HG02642 (cell line): Measurements from ENCODE around the gene FAAP100.

Source experiments
- ATAC-seq: cut with Tn5 transposase; IDR thresholded peaks from one replicate; pipeline ENCODE4 v1.9.1; 2021; ENCODE audit warnings: mild to moderate bottlenecking; ENCODE audit not compliant: unreplicated experiment, poor library complexity

FAAP100 gene

DNA sequence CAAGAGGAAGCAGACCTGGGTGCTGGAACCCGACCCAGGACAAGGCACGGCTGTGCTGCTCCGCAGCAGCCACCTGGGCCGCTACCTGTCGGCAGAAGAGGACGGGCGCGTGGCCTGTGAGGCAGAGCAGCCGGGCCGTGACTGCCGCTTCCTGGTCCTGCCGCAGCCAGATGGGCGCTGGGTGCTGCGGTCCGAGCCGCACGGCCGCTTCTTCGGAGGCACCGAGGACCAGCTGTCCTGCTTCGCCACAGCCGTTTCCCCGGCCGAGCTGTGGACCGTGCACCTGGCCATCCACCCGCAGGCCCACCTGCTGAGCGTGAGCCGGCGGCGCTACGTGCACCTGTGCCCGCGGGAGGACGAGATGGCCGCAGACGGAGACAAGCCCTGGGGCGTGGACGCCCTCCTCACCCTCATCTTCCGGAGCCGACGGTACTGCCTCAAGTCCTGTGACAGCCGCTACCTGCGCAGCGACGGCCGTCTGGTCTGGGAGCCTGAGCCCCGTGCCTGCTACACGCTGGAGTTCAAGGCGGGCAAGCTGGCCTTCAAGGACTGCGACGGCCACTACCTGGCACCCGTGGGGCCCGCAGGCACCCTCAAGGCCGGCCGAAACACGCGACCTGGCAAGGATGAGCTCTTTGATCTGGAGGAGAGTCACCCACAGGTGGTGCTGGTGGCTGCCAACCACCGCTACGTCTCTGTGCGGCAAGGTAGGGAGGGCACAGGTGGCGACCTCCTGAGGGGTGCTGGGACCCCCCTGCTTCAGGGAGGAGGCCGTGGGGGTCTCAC, 23.3 kb downstream of the FAAP100 start:
- no peak for ATAC-seq

DNA sequence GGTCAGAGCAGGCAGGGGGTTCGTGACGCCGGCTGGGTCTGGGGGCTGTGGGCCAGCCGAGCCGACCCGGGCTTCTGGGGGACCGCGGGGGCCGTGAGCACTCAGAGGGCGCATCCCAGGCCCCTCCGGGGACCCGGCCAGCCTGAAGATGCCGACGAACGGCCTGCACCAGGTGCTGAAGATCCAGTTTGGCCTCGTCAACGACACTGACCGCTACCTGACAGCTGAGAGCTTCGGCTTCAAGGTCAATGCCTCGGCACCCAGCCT, 23.8 kb downstream of the FAAP100 start:
- ATAC-seq, result no peak

DNA sequence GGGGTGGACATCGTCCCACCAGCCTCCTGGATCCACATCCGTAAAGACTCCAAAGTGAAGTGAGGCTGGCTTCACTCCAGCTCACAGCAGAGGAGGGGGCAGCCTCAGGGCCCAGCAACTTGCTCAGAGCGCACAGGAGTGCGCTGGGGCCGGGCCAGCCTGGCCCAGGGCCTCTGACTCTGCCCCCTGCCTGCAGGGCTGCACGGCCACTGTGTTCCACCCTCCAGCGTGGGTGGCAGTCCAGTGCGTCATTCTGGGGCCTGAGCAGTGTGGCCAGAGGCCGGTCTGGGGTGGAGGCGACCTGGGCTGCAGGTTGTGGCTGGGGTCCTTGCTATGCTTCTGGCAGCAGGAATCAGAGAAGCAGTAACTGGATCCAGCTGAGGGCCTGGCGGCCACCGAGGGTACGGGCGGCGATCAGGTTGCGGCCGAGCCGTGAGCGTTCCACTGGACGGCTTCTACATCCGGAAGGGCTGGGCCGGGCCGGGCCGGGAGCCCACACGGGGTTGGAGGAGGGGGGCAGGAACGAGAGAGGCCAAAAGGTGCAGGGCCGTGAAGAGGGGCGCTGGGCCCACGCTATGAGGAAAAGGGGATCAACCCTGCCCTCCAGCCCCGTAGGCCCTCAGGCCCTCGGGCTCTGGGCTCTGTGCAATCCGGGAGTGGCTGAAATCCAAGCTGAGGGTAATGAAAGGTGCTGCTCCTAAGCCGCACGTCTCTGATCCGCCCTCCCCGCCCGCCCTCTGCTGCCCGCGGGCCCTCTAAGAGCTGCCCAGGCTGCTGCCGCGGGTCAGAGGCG, 24.4 kb downstream of the FAAP100 start, which contains the start of gene FSCN2:
Gene FSCN2 (plus strand): TSS at position 787 of the 793 bp plus-strand sequence. CDS start 155 bp downstream, outside the sequence.
- no peak for ATAC-seq

DNA sequence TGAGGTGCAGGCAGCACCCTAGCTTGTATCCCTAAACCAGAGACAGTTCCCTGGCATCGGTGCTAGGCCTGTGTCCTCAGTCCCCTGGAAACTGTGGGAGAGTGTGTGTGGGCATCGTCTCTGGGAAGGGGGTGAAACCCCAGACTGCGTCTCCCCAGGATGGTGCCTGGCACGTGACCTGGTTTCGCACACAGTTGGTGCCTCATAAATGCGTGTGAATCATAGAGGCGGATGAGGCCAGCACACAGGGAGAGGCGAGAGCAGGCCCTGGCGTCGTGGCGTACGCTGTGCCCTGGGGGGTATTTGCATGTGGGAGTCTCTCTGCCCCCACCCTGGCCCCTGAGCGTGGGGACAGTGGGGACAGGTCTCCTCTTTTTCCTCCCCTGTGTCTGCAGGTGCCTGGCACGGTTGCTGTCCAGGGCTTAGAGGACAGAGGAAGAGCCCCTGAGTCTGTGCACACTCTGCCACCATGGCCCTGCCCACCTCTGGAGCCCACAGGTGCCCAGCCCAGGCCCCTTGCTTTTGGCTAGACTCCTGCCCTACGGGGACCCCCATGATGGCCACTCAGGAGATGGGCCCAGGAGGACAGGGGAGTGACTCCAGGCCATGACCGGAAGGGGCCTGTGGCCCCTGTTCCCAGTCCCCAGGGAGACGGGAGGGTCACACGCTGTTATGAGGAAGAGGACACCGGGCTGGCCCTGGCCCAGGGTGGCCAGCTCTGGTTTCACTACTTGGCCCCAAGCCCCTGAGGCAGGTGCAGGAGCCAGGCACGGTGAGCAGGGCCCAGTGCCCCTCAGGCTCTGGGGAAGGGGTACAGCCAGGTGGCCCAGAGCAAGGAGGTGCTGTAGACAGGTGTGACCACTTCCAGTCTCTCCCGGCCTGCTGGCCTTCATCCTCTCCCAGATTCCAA, 25.2 kb downstream of the FAAP100 start:
- no peak for ATAC-seq

DNA sequence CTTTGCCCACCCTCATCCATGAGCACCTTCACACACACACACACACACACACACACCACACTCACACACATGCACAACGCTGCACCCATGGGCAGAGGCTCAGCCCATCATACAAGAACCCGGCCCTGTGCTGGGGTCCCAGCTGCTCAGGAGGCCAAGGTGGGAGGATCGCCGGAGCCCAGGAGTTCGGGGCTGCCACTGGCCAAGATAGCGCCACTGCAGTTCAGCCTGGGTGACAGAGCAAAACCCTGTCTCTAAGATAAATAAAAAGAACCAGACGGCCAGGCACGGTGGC, 27.3 kb downstream of the FAAP100 start:
- no peak for ATAC-seq

DNA sequence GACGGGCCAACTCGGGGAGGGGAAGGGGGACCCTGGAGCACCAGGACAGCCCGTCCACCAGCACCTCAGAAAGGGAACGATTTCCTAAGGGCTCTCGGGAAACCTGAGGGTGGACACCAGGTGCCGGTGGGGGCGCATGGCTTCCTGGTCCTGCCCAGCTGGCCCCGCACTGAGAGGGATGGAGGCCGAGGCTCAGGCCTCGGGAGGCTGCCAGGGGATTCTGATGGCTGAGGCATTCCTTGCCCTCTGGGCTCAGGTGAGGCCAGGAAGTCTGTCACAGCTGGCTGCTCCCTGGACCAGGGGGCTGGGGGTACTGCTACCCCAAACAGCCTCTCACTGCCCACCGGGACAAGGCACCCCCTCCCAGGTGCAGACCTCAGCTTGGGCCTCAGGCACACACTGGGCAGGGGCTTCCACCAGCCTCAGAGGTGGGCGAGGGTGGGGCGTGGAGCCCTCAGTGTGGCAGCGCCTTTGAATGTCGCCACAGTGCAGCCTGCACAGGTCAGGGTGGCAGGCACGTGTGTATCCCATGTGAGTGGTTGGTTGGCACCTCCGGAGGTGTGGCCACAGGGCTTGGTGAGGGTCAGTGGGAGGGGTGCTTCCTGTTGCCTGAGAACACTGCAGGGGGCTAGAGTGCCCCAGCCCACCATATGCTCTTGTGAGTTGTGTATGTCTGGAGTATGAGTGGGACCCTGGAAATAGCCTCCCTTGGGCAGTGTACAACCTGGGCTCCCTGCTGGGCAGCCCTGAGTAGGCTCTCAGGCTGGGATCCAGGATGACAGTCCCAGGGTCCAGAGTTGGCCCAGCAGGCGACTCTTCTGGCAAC, 27.9 kb downstream of the FAAP100 start:
- no peak for ATAC-seq

DNA sequence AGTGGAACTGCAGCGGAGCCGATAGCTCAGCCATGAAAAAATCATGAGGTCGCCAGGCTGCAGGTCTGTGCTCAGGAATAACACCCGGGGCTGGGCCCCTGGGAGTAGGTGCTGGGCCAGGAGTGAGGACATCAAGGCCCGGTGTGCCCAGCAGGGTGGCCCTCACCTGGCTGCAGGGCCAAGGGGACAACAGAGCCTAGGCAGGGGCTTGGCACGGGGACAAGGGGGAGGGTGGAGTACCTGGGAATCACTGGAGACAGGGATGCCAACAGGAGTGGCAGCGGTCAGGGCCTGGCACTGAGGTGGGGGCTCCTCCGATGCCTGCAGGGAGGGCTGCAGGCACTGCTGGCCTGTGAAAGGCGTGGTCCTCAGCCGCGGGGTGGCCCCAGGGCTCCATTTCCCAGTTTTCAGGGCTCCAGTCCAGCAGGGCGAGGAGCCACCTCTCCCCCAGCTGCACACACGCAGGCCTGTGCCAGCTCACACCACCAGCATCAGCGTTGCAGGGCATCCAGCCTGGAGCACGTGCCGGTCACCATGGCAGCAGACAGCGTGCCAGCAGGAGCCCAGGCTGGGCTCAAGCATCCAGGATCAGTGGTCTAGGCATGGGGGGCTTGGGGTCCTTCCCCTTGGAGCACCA, 28.6 kb downstream of the FAAP100 start:
- ATAC-seq, result no peak

DNA sequence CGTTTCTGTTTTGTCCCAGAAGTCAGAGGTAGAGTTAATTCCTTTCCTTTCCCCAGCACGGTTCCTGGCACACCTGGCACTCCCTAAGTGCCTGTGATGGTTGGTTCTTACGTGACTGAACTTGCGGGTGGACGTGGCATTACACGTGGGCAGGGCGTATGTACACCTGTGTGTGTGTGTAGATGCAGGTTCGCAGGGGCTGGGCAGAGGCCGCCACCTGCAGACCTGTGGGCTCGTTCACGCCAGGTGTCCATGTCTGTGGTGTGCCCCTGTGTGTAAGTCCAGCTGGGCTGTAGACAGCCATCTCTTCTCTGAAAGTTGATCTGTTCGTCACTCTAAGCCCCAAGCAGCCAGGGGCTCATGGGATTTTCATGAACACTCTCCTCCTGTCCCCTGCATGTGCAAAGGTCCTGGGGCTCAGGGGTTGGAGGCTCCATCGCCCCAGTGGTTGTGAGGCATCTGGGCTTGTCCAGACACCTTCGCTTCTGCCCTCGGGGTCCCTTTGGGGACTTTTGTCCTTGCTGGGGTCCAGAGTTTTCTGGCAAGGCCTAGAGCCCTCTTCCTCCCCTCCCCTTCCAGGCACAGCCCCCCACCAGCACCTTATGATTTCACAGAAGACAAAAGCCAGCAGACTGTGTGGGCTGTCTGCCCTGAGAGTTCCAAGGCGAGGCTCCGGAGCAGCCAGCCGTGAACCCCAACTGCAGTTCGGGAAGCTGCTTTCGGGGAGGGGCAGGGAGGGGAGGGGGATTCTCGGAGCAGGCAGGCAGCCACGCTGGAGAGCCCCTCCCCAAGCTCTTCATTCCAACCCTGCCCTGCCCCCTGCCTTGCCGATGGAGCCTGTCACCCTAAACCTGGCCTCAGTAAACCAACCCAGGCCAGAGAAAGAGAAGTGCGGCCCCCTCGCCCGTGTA, 29.4 kb downstream of the FAAP100 start:
- ATAC-seq, result no peak

DNA sequence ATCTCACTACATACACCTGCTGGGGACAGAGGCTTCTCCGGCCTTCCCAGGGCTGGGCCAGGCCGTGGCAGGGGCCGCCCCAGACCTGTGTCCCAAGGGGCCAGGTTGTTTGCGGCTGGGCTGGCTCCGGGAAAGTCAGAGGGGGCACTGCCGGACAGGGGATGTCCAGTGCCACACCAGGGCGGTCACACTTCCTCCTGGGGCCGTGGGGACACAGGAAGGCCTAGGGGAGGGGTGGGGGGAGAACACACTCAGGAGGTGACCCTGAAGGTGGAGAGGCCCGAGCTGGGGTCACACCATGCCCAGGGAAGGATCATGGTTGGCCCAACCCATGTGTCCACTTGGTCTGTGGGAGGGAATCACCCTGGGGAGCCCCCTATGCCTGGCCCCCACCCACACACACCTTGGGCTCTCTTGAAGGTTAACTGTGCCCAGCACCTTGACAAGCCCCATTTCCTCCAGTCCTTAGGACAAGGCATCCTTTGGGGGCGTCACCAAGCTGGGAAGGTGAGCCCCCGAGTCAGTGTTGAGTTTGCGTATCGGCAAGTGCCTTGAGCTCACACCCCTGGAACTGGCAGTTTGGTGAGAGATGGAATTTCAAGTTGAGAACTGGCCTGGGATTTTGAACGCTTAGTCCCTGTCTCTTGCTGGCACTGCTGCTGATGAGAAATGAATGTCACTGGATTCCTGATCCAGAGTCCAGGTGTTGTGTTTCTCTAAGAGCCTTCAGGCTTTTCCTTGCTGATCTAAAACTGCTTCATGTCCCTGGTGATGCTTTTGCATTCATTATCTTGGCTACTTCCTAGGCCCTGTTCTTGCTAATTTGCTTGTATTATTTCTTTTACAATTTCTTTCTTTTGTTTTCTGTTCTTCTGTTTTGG, 31.9 kb downstream of the FAAP100 start:
- ATAC-seq, result no peak

DNA sequence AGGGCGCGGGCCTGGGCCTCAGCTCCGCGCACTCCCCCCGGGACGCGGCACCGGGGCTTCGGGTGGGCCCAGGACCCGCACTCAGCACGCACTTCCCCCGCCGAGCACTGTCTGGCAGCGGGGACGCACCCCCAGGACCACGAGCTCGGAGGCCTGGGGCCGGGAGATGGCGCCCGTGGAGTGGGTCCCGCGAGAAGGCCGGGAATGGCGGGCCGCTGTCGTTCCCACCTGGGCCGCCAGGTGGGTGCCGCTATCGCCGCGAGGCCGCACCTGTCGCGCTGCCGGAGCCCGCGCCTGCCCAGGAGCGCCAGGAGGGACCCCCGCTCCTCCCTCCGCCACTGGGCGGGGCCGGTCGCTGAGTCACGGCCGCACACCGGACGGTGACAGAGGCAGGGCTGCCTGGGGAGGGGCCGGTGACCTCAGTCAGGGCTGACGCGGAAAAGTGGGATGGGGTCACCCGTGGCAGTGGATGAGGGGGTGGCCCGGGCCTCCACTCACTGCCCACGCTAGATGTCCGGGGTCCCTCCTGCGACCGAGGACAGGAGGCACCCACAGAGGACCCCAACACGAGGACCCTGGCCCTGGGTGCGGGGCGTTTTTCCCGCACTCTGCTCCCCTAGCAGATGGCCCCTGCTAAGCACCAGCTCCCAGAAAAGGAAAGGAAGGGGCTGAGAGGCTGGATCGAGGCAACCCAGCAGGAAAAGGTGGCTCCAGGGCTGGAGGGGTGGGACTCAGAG, 32.7 kb downstream of the FAAP100 start:
- no peak for ATAC-seq

DNA sequence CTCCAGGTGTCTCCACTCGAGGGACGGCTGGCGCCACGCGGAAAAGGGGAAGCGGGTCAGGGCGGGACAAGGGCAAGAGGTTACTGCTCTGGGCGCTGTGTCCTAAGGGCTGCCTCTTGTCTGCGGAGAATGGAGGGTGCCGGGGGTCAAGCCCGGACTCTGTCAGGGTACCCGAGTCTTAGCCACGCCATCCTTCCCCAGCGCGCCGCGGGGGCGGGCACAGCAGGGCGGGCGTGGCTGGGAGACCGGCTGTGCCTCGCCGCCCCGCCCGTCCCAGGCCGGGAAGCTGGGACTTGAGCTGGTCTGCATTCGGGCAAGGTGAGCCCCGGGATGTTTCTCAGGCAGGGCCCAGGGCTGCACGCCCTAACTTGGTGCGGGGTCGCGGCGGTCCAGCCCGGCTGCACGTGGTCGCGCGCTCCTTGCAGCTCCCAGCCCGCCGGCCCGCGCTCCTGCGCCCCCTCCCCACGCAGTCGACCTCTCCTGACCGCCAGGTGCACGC, 33.3 kb downstream of the FAAP100 start:
- ATAC-seq, result no peak

DNA sequence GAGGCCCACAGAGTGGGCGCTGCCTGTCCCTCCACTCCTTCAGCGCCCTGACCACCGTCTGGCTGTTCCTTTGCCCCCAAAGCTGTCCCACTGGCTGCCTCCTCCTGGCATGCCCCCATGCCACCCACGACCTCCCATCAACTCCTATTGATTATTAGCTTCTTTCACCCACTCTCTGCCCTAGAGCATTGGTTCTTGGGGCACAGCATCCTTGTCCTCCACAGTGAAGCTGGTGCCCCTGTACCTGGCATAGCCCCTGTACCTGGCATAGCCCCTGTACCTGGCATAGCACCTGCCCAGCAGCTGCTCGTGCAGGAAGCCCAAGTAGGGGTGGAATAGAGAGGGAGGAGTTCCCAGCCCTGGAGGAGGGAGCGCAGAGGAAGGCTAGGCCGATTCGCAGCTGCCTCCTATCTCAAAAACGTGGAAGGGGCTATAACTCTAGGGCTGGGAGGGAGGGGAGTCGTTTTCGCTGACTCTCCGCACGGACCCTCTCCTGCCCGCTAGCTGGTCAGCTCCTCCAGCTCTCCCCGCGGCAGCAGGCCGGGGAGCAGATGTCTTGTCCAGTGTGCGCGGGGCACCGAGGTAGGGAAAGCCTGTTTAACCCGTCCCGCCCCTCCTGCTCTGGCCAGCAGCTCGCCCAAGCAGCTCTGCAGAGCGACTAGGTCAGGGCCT, 33.9 kb downstream of the FAAP100 start:
- ATAC-seq, result no peak

DNA sequence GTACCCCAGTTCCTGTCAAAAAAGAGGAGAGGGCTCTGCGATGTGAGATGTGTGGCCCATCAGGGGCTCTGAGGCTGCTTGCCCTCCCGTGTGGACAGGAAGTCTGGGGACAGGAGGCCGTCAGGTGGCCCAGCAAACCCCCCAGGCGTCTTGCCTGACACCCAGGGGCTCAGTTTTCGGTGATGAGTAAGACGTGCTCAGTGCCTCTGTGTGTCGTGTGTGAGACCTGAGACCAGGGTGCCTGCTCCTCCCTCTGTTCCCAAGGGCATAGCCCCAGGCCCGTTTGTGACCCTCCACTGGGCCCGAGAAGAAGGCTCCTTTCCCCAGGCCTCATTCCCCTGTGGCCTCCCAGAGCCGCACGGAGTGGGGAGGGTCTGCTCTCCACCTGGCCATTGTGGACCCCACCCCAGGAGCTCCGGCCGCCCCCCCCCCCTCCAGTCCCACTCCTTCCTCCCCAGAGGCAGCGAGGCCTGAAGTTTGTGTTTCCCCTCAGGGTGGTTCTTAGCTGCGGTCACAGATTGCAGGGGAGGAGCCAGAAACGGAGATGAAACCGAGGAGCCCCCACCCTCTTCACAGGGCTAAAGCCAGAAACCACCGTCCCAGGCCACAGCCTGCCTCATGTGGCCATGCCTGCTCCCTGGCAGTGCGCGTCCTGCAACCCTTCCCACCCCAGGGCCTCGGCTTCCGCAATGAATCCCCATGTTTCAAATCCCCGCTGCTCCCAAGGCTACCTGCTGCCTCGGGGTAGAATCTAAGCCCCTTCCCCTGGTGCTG, 34.6 kb downstream of the FAAP100 start:
- ATAC-seq, result no peak

DNA sequence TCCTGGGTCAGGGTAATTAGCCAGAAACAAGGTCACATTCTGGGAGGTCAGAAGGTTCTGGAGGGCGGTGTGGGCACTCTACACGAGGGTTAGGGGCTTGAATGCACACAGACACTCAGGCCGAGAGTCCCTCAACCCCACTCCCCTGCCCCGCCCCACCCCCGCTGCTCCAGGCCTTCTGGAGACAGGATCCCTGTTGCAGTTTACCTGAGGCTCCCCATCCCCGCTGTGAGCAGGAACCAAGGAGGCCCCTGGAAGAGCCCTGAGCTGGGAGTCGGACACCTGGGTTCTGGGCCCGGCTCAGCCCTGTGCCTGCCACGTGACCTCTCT, 35.2 kb downstream of the FAAP100 start:
- ATAC-seq, result no peak

DNA sequence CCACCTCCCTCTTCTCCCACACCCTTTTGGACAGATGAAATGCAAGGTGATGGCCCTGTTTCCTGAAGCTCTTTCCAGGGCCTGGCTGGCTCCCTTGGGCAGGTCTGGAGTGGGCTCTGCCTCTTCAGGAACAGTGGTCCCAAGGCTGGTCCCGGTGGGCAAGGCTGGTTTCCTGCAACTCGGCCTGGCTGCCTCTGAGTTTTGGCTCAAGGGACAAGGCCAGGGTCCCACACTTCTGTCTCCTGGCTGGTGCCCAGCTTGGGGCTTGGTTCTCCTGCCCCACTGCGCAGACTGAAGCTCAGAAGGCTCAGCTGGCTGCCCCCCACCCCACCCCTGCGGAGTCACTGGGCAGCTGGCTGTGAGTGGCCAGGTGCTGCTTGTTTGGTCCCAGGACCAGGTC, 35.7 kb downstream of the FAAP100 start:
- no peak for ATAC-seq

DNA sequence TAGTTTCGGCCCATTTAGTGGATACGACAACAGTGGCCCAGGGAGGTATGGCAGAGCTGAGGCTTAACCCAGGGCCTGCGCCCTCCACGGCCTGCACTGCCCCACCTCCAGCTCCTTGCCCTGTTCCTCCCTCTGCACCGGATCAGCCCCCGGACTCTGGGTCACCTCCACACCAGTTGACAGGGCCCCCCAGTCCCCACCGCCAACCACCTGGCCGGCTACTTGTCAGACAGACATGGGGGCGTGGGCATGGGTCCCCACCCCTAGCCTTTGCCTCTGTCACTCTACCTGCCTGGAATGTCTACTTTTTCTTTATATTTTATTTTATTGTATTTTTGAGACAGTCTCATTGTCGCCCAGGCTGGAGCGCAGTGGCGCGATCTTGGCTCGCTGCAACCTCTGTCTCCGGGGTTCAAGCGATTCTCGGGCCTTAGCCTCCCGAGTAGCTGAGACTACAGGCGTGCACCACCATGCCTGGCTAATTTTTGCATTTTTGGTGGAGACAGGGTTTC, 36.6 kb downstream of the FAAP100 start:
- ATAC-seq, result no peak
